IMR-90 (cell line): ENCODE measurements around the gene HNRNPL. TPM values are rescaled to one million over a fixed set of nuclear protein-coding genes. Genes with fewer than 3 reads are reported as not detected.

ENCODE experiments used
- MAFK ChIP-seq: IDR thresholded peaks from 2 replicates; pipeline ENCODE4 v1.6.1; 2012; ENCODE audit warnings: low read depth, low read length, improper control_type of control experiment
- SMC3 ChIP-seq: fragments of 150-350 bp; IDR thresholded peaks from 2 replicates; pipeline ENCODE4 v1.6.1; 2016; ENCODE audit warnings: low read depth, mild to moderate bottlenecking, antibody characterized with exemption, low read length, moderate library complexity
- polyA plus RNA-seq, 3 experiments: library from polyadenylated mRNA; depleted of rRNA; stranded (reverse); fragments of >200 nt; gene quantifications; 2 replicates each; pipeline ENCODE4 v1.2.3, GENCODE V29; 2012; ENCODE audit warnings: low replicate concordance in 1 of 3
- total RNA-seq: library from RNA; depleted of rRNA; stranded (reverse); fragments of >200 nt; gene quantifications from 2 replicates; pipeline ENCODE4 v1.2.3, GENCODE V29; 2012
- TF ChIP-seq, protein P1 (sequence below): fragments of 150-350 bp; IDR thresholded peaks from 2 replicates; pipeline ENCODE4 v1.6.1; 2016; ENCODE audit warnings: low read depth, mild to moderate bottlenecking, low read length, moderate library complexity, borderline replicate concordance

Gene HNRNPL
- total and polyA plus RNA-seq, 2 of the 4 experiments (the other 2 are of a cell fraction), result 277 to 429 TPM

DNA sequence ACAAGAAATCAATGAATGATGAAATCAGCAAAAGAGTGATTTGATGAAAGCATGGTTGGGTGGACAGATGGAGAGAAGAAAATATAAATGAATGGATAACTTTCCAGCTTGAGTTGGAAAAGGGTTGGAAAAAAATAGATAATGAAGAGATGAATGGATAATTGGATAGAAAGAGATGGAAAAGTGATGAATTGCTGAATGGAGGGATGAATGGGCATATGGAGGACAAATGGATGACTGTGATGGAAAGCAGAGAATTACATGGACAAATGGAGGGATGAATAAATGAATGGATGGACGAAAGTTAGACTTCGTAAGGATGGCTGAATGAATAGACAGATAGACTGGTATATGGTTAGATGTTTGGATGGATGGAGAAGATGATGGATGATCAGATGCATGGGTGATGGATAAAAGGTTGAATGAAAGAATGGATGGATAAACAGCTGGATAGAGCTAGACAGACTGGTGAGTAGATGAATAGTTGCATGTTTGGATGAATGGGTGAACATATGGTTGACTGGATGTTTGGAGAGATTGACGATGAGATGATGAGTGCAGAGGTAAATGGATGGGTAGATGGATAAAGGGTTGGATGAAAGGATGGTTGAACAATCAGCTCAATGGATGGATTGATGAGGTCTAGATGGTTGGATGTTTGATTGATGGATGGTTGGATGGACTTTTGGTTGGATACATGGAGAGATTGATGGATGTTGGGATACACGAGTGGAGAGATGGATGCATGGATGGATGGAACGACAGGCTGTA, 49.0 kb downstream of the HNRNPL start (continued):
- TF ChIP-seq, protein P1, sequence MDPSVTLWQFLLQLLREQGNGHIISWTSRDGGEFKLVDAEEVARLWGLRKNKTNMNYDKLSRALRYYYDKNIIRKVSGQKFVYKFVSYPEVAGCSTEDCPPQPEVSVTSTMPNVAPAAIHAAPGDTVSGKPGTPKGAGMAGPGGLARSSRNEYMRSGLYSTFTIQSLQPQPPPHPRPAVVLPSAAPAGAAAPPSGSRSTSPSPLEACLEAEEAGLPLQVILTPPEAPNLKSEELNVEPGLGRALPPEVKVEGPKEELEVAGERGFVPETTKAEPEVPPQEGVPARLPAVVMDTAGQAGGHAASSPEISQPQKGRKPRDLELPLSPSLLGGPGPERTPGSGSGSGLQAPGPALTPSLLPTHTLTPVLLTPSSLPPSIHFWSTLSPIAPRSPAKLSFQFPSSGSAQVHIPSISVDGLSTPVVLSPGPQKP, result no peak
- TF ChIP-seq MAFK (no peak), SMC3 (no peak)
